Measurements from ENCODE around the gene ADAMTS15.
A peak's percentile ranks its signal among the peaks of the same experiment; 100 is the strongest.

ADAMTS15 gene

GRCh38 chr11:130476922-130477491, 28.6 kb downstream of the ADAMTS15 start:
- DNase-seq (ENCODE audit: low read depth, low spot score): no peak

GRCh38 chr11:130477586-130478203, 29.2 kb downstream of the ADAMTS15 start:
- DNase-seq (ENCODE audit: low read depth, low spot score): peak; percentile 20

DNA sequence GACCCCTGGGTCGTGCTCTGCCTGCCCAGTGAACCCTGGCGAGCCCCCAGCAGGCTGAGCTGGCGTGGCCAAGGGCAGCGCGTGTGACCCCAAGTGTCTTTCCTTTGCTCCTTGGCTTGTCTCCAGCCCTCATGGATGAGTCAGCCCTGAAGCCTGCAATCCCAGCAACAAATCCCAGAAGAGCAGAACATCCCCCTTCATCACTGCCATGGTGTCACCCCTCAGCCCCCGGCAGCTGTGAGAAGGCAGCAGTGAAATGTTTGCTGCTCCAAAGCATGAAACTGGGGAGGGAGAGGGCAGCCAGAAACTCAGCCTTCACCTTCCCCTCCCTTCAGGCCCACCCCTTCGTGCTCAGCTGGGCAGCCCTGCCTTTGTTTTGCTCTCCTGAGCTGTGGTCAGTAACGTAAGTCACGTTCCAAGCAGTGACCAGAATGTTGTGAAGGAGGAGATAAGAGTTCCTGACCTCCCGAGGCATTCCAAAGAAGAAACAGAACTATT, 29.8 kb downstream of the ADAMTS15 start:
- DNase-seq (ENCODE audit: low read depth, low spot score): peak; percentile 92

DNA sequence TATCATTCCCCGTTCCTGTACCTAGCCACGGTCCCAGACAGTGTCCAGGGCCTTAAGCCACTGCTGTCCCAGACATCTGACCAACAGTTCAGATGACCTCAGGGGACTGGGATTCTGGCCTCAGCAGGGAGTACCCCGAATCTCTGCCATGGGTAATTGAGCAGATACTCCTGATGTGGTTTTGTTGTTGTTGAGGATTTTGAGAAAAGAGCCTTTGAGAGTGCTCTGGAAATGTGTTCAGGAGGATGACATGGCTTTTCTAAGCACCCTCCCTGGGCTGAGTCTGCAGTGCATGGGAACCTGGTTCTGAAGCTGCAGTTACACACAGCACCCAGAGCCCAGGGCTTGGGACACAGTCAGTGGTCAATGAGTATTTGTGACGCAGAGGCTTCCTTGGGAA, 30.4 kb downstream of the ADAMTS15 start:
- peak; percentile 56 for DNase-seq (ENCODE audit: low read depth, low spot score)

DNA sequence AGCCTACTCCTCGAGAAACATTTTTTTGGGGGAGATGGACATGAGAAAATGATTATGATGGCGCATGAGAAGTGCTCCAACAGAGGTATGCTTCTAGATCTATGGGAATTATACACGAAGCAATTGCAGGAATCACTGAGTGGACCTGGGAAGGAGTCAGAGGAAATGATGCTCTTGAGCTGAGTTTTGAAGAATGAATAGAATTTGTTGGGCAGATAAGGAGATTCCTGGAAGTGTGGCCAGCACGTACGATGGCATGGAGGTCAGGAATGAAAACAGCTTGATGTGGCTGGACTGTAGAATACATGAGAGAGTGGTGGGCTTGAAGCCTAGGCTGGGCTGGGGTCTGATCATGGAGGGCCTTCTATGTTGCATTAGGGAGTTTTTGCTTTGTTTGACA, 31.7 kb downstream of the ADAMTS15 start:
- peak; percentile 65 for DNase-seq (ENCODE audit: low read depth, low spot score)

DNA sequence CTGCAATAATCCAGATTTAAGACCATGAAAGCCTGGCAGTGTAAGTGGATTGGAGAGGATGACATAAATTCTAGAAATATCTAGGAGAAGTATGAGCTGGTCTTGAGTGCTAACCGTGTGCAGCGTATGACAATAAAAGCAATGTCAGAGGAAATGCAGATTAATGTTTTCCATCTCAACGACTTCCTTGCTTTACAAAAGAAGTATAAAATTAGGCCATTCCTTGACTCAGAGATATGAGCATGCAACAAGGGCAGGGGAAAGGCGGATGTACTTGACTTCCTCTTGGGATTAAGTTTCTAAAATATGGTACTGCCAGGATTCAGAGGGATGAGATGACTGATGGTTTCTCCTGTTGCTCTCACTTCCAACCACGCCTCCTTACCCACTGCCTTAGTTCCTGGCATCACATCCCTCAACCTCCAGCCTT, 32.3 kb downstream of the ADAMTS15 start:
- no peak for DNase-seq (ENCODE audit: low read depth, low spot score)

GRCh38 chr11:130483124-130483523, 34.7 kb downstream of the ADAMTS15 start:
- DNase-seq (ENCODE audit: low read depth, low spot score): no peak

DNA sequence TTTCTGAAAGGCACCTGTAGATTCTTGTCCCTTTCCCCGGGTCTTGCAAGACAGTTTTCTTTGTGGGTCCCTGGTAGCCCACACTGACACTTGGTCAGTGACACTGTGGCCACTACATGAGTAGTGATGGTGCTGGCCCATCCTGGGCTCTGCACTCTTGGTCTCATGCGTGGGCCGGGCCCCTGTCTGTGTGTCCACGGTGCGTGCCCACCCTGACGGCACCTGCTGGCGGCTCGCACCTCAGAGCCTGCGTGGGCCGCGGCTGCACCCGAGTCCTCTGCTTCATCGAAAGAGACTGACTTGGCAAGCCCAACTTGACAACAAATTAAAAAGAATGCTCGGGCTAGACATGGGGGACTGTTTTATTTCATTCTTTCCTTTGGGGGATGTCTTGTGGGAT, 37.5 kb downstream of the ADAMTS15 start:
- no peak for DNase-seq (ENCODE audit: low read depth, low spot score)

DNA sequence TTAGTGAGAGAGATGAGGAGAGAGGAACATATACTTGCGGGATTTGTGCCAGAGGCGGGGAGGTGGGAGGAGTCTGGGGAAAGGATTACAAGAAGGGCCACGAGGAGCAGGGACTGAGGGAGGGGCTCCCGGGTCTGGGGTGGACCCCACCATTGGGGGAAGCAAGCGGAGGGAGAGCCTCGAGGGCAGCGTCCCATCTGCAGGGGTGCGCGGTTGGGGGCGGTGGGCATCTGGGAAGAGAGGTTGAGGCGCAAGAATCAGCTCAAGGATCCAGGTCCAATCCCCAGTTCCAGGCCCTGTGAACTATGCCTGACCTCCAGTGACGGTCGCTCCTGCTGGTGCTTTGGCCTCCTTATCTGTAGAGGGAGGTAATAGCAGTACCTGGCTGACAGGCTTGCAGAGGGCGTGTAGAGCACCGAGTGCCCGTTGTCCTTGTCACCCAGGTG, 38.0 kb downstream of the ADAMTS15 start:
- DNase-seq (ENCODE audit: low read depth, low spot score): no peak

DNA sequence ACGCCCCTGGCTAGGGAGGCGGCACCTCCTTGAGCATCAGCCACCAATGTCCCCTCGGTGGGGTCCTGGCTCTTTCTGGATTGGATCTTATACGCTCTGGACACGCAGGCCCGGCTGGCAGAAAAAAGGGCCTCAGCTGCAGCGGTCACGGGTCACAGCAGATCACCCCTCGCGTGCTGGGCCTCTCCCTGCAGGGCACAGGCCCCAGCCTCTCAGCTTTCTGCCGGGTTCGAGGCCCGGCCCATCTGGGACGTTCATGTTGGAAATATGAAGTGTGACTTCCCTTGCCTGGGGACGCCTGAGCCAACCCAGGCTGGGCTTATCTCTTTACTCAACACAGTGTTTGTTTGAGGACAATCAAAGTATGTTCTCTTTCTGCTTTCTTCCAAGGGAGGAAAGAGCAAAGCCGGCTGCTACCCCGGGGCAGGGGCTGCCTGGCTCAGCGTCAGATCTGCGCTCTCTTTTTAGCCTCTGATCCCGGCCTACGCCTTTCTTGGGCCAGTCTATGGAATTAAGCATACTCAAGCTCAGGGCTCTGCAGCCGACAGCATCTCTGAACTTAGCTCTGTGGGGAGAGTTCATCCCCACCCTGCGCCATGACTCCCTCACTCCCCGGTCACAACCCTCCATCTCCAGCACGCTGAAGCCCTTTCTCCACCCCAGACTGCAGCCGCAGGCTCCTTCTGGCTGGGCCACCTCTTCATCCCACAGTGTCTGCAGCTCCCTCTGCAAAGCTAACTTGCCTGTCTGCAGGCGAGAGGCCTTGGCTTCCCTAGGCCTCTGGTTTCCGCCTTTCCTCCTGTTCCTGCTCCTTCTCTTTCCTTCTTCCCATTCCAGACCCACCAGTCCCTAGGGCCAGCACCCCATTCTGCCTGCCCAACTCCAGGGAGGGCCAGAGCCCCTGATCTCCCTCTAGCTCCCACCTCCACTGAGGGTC, 38.8 kb downstream of the ADAMTS15 start:
- no peak for DNase-seq (ENCODE audit: low read depth, low spot score)

DNA sequence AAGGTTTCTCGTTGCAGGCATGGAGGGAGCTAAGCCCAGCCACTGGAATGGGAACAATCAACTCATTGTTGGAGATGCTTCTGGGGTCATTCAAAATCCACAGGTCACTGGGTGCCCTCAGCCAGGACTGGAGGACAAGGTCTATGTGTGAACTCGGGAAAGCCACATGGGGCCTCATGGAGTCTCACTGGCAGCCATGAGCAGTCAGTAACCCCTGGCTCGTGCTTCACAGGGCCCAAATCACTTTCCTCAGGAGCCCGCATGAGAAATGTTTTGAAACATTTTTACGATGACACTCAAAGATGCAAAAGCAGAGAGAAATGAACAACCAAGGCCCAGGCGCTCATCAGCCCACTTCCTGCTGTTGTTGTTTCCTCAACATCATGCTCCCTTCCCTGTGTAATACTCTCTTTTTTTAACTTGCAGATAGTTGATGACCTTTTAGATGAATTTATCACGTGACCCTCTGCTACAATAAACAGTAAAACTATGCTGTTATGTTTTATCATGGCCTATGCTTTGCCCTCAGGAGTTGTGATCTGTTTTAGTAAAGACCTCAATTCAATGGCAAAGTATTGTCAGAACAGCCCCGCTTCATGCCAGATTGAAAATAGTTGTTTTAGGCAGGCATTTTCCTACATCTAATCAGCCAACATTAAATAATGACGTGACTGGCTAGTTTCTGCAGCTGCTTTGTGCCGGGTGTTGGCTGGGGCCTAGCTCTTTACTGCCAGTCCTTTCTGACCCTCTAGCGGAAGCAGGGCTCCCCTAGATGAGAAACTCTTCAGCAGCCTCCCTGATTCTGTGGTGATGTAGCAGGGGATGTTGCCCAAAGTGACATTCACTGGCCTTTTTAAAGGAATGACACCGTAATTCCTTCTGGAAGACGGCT, 39.7 kb downstream of the ADAMTS15 start:
- DNase-seq (ENCODE audit: low read depth, low spot score): no peak

DNA sequence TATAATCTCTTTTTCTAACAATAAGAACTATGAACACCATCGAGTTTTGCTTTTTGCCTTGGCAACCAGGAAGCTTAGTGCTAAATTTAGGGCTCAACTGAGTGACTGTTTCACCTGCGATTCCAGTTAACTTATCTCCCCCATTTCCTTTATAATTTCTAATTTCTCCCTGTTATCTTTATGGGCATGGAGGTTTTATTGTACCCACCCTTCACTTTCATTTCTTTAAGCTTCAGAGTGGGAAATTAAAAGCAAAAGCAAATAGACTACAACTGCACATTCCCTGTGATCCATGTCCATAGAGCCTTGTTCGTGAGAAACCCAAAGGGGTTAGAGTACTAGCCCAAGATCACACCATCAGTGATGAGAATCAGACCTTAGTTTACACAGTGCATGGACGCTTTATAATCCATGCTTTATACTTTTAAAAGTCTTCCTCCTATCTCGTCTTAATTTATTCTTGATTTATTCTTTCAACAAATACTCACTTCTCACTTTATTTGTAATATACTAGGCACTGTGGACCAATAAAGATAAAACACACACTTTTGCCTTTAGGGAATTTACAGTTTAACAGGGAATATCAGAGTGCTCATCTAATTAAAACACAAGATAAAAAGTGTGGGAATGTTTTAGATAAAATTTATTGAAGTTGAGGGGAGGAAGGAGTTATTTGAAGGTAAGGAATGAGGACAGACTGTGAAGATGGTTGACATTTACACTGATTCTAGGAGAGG, 40.6 kb downstream of the ADAMTS15 start:
- no peak for DNase-seq (ENCODE audit: low read depth, low spot score)

DNA sequence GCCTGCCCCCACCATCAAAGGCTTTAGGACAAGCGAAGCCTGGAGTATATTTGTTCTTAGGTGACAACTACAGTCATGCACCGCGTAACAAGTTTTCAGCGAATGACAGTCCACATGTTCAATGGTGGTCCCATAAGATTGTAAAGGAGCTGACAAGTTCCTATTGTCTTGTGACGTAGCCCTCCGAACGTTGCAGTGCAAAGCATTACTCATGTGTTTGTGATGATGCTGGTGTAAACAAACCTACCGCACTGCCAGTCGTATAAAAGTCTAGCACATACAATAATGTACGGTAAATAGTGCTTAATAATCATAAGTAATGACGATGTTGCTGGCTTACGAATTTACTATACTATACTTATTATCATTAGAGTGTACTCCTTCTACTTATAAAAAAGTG, 41.3 kb downstream of the ADAMTS15 start:
- no peak for DNase-seq (ENCODE audit: low read depth, low spot score)

GRCh38 chr11:130490682-130491449, 42.4 kb downstream of the ADAMTS15 start:
- no peak for DNase-seq (ENCODE audit: low read depth, low spot score)

DNA sequence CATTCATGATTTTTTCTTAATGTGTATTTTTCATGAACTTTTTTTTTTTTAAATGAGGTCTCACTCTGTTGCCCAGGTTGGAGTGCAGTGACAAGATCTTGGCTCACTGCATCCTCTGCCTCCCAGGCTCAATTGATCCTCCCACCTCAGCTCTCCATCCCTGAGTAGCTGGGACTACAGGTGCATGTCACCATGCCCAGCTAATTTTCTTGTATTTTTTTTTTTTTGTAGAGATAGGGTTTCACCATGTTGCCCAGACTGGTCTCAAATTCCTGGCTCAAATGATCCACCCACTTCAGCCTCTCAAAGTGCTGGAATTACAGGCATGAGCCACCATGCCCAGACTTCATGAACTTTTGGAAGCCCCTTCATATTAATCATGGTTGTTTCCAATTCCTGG, 49.7 kb downstream of the ADAMTS15 start:
- no peak for DNase-seq (ENCODE audit: low read depth, low spot score)

GRCh38 chr11:130499828-130500227, 51.4 kb downstream of the ADAMTS15 start:
- DNase-seq (ENCODE audit: low read depth, low spot score): peak; percentile 46

DNA sequence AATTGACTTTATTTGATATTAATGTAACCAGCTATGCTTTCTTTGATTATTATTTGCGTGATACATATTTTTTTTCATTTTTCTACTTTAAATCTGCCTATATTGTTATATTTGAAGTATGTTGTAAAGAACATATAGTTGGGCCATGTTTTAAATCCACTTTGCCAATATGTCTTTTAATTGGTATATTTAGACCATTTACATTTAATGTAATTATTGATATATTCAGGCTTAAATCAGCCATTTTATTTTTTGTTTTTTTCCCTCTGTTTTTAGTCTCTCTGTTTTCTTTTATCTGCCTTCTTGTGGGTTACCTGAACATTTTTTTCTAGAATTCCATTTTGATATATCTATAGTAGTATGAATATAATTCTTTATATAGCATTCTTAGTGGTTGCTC, 55.9 kb downstream of the ADAMTS15 start:
- no peak for DNase-seq (ENCODE audit: low read depth, low spot score)

DNA sequence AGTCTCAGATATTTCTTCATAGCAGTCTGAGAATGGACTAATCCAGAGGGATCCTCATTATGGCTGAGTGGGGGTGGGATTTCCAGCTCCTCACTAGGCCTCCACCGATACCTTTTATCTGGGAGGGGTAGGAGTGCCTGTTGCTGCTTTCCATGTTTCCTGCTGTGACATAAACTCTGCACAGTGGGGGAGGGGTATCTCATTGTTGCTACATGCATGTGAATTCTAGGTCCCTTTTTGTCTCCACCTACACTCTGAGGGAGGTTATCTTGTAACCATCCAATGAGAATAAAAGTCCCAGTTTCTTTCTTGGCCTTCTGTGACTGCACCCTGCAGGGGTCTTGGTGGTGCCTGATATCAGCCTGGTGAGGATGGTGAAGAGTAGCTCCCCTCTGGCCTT, 60.5 kb downstream of the ADAMTS15 start:
- no peak for DNase-seq (ENCODE audit: low read depth, low spot score)

- DNase-seq (ENCODE audit: low read depth, low spot score): no peak
Measured at GRCh38 chr11:130509942-130510341, 61.5 kb downstream of the ADAMTS15 start.
